Muscle of leg (tissue), 11 donors: ENCODE data around the gene LTBP1. TPM values are rescaled to one million over a fixed set of nuclear protein-coding genes. Genes with fewer than 3 reads are reported as not detected.

Experiments
- DNase-seq: peaks from one replicate; pipeline ENCODE4 v3.0.0; 2013
- H3K27ac ChIP-seq: one replicate; pipeline ENCODE4 v1.5.1; 2013; ENCODE audit warnings: mild to moderate bottlenecking, low read length, control low read depth
- H3K27me3 ChIP-seq: one replicate; pipeline ENCODE4 v1.6.1; 2013; ENCODE audit warnings: low read length; ENCODE audit not compliant: control insufficient read depth, insufficient read depth
- H3K36me3 ChIP-seq: one replicate; pipeline ENCODE4 v1.6.1; 2013; ENCODE audit warnings: low read length; ENCODE audit not compliant: control insufficient read depth, insufficient read depth
- H3K4me1 ChIP-seq: one replicate; pipeline ENCODE4 v1.6.1; 2013; ENCODE audit warnings: low read length; ENCODE audit not compliant: control insufficient read depth, insufficient read depth
- H3K4me3 ChIP-seq: one replicate; pipeline ENCODE4 v1.5.1; 2013; ENCODE audit warnings: low read length, control low read depth
- H3K9me3 ChIP-seq: replicated peaks from 2 replicates; pipeline ENCODE4 v1.6.1; 2013; ENCODE audit warnings: low read depth, low read length; ENCODE audit not compliant: control insufficient read depth
- WGBS: methylation state at CpG from one replicate; pipeline ENCODE4 v1.1.5; 2013; ENCODE audit warnings: missing lambda C conversion rate; ENCODE audit not compliant: insufficient coverage; 5-methylcytosine and 5-hydroxymethylcytosine counted together
- polyA plus RNA-seq, 8 donors: library from polyadenylated mRNA; unstranded; fragments of 120-200 nt; gene quantifications; one replicate each; pipeline versions ENCODE4 v1.2.1 to v1.2.3, GENCODE V29; 2013; ENCODE audit warnings: inconsistent platforms in 1 of 8, low replicate concordance in 1 of 8; ENCODE audit not compliant: insufficient read length in 8 of 8, insufficient read depth in 1 of 8
- total RNA-seq: library from RNA; stranded (reverse); fragments of 120-200 nt; gene quantifications from one replicate; pipeline ENCODE4 v1.2.4, GENCODE V29; 2013

LTBP1 gene
- total and polyA plus RNA-seq, 9 donors: 37.5 to 87.3 (median 57.9) TPM

- 64% methylated on average over 5 of the region's 5 CpGs for WGBS
- no peaks in the 10 kb centered on the region for H3K9me3 ChIP-seq
- peaks cover 13% of the 10 kb centered on the region for H3K4me1 ChIP-seq
- peak; percentile 72 for DNase-seq
- H3K27me3 ChIP-seq: no peaks in the 10 kb centered on the region
- peaks cover 14% of the 10 kb centered on the region for H3K36me3 ChIP-seq
- no peak overlapping the region for H3K4me3 ChIP-seq
- H3K27ac ChIP-seq: peak overlapping the region; percentile 45
Observed at GRCh38 chr2:33277002-33277426, 330.3 kb downstream of the LTBP1 start.

GRCh38 chr2:33278245-33278943, 331.6 kb downstream of the LTBP1 start:
- Histone ChIP-seq H3K4me1 (peaks cover 13% of the 10 kb centered on the region), H3K9me3 (no peaks in the 10 kb centered on the region), H3K4me3 (no peak overlapping the region), H3K27ac (peak overlapping the region; percentile 65), H3K27me3 (no peaks in the 10 kb centered on the region), H3K36me3 (peaks cover 16% of the 10 kb centered on the region)
- 40% methylated on average over 1 of the region's 9 CpGs for WGBS
- peak; percentile 86 for DNase-seq

GRCh38 chr2:33284287-33284686, 337.5 kb downstream of the LTBP1 start:
- WGBS: 35% methylated on average over 6 of the region's 7 CpGs
- Histone ChIP-seq H3K27ac (no peak overlapping the region), H3K4me3 (no peak overlapping the region), H3K4me1 (peaks cover 3% of the 10 kb centered on the region), H3K9me3 (no peaks in the 10 kb centered on the region), H3K27me3 (no peaks in the 10 kb centered on the region), H3K36me3 (peaks cover 9% of the 10 kb centered on the region)
- peak; percentile 41 for DNase-seq

DNA sequence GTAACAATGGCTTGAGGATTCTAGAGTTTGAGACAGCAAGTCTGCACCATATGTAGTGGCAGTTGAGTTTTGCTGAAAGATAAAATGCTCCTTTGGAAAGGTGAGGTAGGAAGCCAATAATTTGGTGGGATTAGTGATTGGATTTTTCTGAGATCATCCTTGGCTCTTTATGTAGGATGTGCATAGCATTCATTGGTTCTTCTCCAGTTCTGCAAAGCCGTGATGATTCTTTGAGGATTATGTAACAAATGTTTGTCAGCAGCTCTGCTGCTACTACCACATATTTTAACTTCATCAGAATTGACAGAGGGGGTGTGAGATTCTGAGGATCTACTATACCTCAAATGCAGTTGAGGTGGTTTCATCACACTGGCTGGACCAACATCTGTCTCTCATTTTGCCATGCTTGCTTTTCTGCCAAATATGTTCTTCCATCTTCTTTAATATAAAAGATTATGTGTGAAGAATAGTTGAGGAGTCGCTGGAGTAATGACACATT, 340.8 kb downstream of the LTBP1 start:
- Histone ChIP-seq H3K27ac (no peak overlapping the region), H3K27me3 (no peaks in the 10 kb centered on the region), H3K36me3 (peaks cover 3% of the 10 kb centered on the region), H3K4me1 (peaks cover 4% of the 10 kb centered on the region), H3K4me3 (no peak overlapping the region), H3K9me3 (no peaks in the 10 kb centered on the region)
- peak; percentile 79 for DNase-seq
- WGBS: no CpG with 5 or more reads among the region's 2 CpGs

DNA sequence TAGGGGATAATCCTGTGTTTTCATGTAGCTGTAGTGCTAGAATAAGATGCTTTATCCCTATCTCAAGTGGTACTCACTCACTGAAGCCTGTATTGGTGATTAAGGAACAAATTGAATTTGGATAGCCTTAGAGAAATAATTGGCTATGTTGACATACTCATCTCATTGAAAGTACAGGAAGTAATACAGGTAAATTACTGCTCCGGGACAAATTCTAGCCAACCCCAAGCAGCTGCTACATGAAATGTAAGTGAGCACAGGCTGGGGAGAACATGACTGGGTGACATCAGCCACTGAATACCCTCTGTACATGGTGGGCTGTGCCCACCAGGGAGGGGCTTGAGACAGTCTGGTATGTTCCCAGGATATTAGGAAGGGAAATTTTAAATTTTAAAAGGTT, 341.3 kb downstream of the LTBP1 start:
- Histone ChIP-seq H3K9me3 (no peaks in the 10 kb centered on the region), H3K27ac (no peak overlapping the region), H3K27me3 (no peaks in the 10 kb centered on the region), H3K4me3 (no peak overlapping the region), H3K4me1 (peaks cover 4% of the 10 kb centered on the region), H3K36me3 (peaks cover 3% of the 10 kb centered on the region)
- peak; percentile 81 for DNase-seq
- WGBS: no CpG with 5 or more reads among the region's 1 CpG

GRCh38 chr2:33289961-33290360, 343.2 kb downstream of the LTBP1 start:
- no peak for DNase-seq
- Histone ChIP-seq H3K4me3 (no peak overlapping the region), H3K9me3 (no peaks in the 10 kb centered on the region), H3K4me1 (peaks cover 4% of the 10 kb centered on the region), H3K27me3 (no peaks in the 10 kb centered on the region), H3K27ac (no peak overlapping the region), H3K36me3 (peaks cover 3% of the 10 kb centered on the region)
- WGBS: 89% methylated on average over 3 of the region's 4 CpGs

DNA sequence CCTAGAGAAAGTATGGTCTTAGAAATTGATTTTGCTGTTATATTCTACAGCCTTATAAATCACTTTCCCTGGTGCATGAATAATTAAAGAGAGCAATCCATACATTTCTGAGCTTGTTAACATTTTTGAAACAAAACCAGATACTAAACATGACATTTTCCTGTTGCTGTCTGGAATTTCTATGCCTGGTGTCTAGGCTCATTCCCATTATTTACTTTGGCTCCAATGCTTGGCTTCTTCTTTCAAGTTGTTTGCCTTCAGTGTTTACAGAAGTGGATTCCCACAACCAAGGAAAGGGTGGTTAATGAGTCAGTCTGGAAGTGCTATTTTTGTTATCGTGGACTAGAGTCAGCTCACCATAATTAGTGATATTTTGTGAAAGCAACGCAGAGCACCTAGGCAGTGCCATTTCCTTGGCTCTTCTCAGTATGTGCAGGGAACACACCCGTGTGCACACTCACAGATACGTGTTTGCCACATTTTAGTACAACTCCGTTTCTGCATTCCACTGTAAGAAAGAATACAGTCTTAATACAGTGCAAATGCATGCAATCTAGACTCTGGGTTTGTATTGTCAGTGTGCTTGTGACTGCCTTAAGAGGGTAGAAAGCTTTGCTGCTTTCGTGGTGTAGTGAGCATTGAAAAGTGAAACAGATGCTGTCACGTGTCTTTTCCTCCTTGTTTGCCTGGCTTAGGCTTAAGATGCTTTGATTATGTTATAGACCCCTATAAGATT, 344.7 kb downstream of the LTBP1 start:
- Histone ChIP-seq H3K36me3 (peaks cover 3% of the 10 kb centered on the region), H3K4me1 (peaks cover 4% of the 10 kb centered on the region), H3K27ac (no peak overlapping the region), H3K9me3 (no peaks in the 10 kb centered on the region), H3K4me3 (no peak overlapping the region), H3K27me3 (no peaks in the 10 kb centered on the region)
- DNase-seq: peak; percentile 65
- 35% methylated on average over 4 of the region's 7 CpGs for WGBS

- no peak overlapping the region for H3K4me3 ChIP-seq
Observed at GRCh38 chr2:33292063-33292462, 345.3 kb downstream of the LTBP1 start.

GRCh38 chr2:33292981-33293595, 346.3 kb downstream of the LTBP1 start:
- Histone ChIP-seq H3K27ac (no peak overlapping the region), H3K4me3 (no peak overlapping the region), H3K36me3 (peaks cover 3% of the 10 kb centered on the region), H3K9me3 (no peaks in the 10 kb centered on the region), H3K4me1 (peaks cover 4% of the 10 kb centered on the region), H3K27me3 (no peaks in the 10 kb centered on the region)
- no peak for DNase-seq
- 92% methylated on average over 2 of the region's 11 CpGs for WGBS

More at GRCh38 chr2:33292063-33292462, 345.3 kb downstream of the LTBP1 start:
- no peaks in the 10 kb centered on the region for H3K9me3 ChIP-seq
- peaks cover 4% of the 10 kb centered on the region for H3K4me1 ChIP-seq
- DNase-seq: no peak
- H3K36me3 ChIP-seq: peaks cover 3% of the 10 kb centered on the region
- no CpG with 5 or more reads among the region's 2 CpGs for WGBS
- H3K27ac ChIP-seq: no peak overlapping the region
- H3K27me3 ChIP-seq: no peaks in the 10 kb centered on the region

DNA sequence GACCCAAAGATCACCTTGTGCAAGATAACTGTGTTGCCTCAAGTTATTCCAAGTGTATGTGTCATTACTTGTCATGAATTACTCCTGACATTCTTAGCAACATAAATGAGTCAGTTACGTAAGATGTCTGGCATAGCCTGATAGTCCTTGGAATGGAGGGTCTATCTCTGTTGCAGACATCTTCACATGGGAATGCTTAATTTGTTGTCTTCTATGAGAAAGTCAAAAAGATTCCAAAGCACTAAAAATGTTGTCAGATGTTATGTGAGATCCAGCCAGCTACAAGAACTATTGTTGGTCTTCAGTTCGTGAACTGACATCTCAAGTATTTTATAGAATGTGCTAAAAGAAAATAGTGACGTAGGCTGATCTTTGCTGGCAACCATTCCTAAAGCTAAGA, 351.5 kb downstream of the LTBP1 start:
- Histone ChIP-seq H3K9me3 (no peaks in the 10 kb centered on the region), H3K36me3 (peaks cover 3% of the 10 kb centered on the region), H3K4me3 (no peak overlapping the region), H3K4me1 (peaks cover 7% of the 10 kb centered on the region), H3K27me3 (no peaks in the 10 kb centered on the region), H3K27ac (no peak overlapping the region)
- DNase-seq: peak; percentile 94
- no CpG with 5 or more reads among the region's 3 CpGs for WGBS
